SKM-1 (cell line): Measurements from ENCODE around the gene CLDN18.

Experiments used
- DNase-seq: peaks from one replicate; lab custom pipeline; 2025; ENCODE audit not compliant: unreplicated experiment; lab: John Stamatoyannopoulos, UW

The CLDN18 gene

GRCh38 chr3:138060792-138061191 lies 50.8 kb downstream of the CLDN18 start:
- no peak for DNase-seq

GRCh38 chr3:138062037-138062436 lies 52.1 kb downstream of the CLDN18 start:
- DNase-seq, result no peak

- DNase-seq, result no peak
These were observed 52.7 kb downstream of the CLDN18 start for GRCh38 chr3:138062626-138063025.

- DNase-seq, result no peak
These were observed 53.5 kb downstream of the CLDN18 start for GRCh38 chr3:138063416-138063815.

- no peak for DNase-seq
These were observed 56.0 kb downstream of the CLDN18 start for GRCh38 chr3:138065949-138066348.

- no peak for DNase-seq
These were observed 56.4 kb downstream of the CLDN18 start for GRCh38 chr3:138066383-138066782.

- no peak for DNase-seq
These were observed 57.0 kb downstream of the CLDN18 start for GRCh38 chr3:138066972-138067371.

GRCh38 chr3:138068046-138068445 lies 58.1 kb downstream of the CLDN18 start:
- no peak for DNase-seq

- DNase-seq, result peak; percentile 26
These were observed 58.7 kb downstream of the CLDN18 start for GRCh38 chr3:138068579-138069174.

GRCh38 chr3:138070006-138070405 lies 60.0 kb downstream of the CLDN18 start:
- DNase-seq, result no peak

GRCh38 chr3:138072796-138073195 lies 62.8 kb downstream of the CLDN18 start:
- DNase-seq, result no peak

GRCh38 chr3:138078096-138078495 lies 68.1 kb downstream of the CLDN18 start:
- DNase-seq, result no peak

GRCh38 chr3:138078901-138079344 lies 69.0 kb downstream of the CLDN18 start:
- DNase-seq, result no peak

- DNase-seq, result no peak
These were observed 69.9 kb downstream of the CLDN18 start for GRCh38 chr3:138079901-138080300.

- no peak for DNase-seq
These were observed 71.6 kb downstream of the CLDN18 start for GRCh38 chr3:138081371-138082084.

- DNase-seq, result no peak
These were observed 72.4 kb downstream of the CLDN18 start for GRCh38 chr3:138082085-138082991.

GRCh38 chr3:138082992-138083386 lies 73.0 kb downstream of the CLDN18 start:
- DNase-seq, result no peak
